ENCODE data around the gene LDLRAD3.

- no peak for TF ChIP-seq CTCF (IDR thresholded peaks at IDR 0.05)
- TF ChIP-seq POLR2A (IDR thresholded peaks at IDR 0.05): no peak
Observed at GRCh38 chr11:36155770-36156160, 211.9 kb downstream of the LDLRAD3 start.
